Nephron progenitor cell (in vitro differentiated cells): ENCODE results near the gene IMPA2.
"Not testable (repeated sequence)": the region's sequence is repeated elsewhere in the genome, so short reads cannot be mapped to it uniquely, and the experiment has no call there.

Experiments used
- DNase-seq: peaks from one replicate; pipeline ENCODE4 v3.0.0; 2021
- H3K27ac Mint-ChIP-seq: 2 replicates; pipeline ENCODE4 v1.8.0; 2021; ENCODE audit warnings: mild to moderate bottlenecking, moderate library complexity, mixed read lengths
- H3K27me3 Mint-ChIP-seq: 2 replicates; pipeline ENCODE4 v1.8.0; 2021; ENCODE audit warnings: mild to moderate bottlenecking, low read depth, mixed read lengths; ENCODE audit not compliant: poor library complexity
- H3K36me3 Mint-ChIP-seq: 2 replicates; pipeline ENCODE4 v1.8.0; 2021; ENCODE audit warnings: low read depth, mixed read lengths
- H3K4me1 Mint-ChIP-seq: 2 replicates; pipeline ENCODE4 v1.8.0; 2021; ENCODE audit warnings: mixed read lengths
- H3K4me3 Mint-ChIP-seq: 2 replicates; pipeline ENCODE4 v1.8.0; 2021; ENCODE audit warnings: mild to moderate bottlenecking, moderate library complexity, mixed read lengths
- H3K9me3 Mint-ChIP-seq: 2 replicates; pipeline ENCODE4 v1.8.0; 2021; ENCODE audit warnings: mild to moderate bottlenecking, moderate library complexity, mixed read lengths
- CTCF ChIP-seq: fragments of 200-600 bp; sonication (generic); IDR thresholded peaks from 2 replicates; pipeline ENCODE4 v1.5.0; 2021; ENCODE audit warnings: antibody characterized with exemption

IMPA2 gene

GRCh38 chr18:11944786-11945185, 36.5 kb upstream of the IMPA2 start:
- Mint-ChIP-seq H3K4me3 (no peak overlapping the region), H3K4me1 (peaks cover 34% of the 10 kb centered on the region), H3K27ac (no peak overlapping the region), H3K27me3 (peaks cover 2% of the 10 kb centered on the region), H3K36me3 (no peaks in the 10 kb centered on the region), H3K9me3 (no peaks in the 10 kb centered on the region)
- no peak for TF ChIP-seq CTCF
- no peak for DNase-seq

GRCh38 chr18:11945834-11946659, 35.3 kb upstream of the IMPA2 start:
- peak overlapping the region; percentile 58 for H3K4me3 Mint-ChIP-seq
- peak overlapping the region; percentile 60 for H3K27ac Mint-ChIP-seq
- peaks cover 40% of the 10 kb centered on the region for H3K4me1 Mint-ChIP-seq
- H3K9me3 Mint-ChIP-seq, DNase-seq, H3K27me3 Mint-ChIP-seq, H3K36me3 Mint-ChIP-seq: not testable (repeated sequence)

- Mint-ChIP-seq H3K9me3 (no peaks in the 10 kb centered on the region), H3K4me1 (peaks cover 46% of the 10 kb centered on the region), H3K4me3 (peak overlapping the region; percentile 58), H3K36me3 (no peaks in the 10 kb centered on the region), H3K27me3 (peaks cover 2% of the 10 kb centered on the region), H3K27ac (peak overlapping the region; percentile 60)
- DNase-seq: no peak
- no peak for TF ChIP-seq CTCF
Observed at GRCh38 chr18:11946756-11947155, 34.6 kb upstream of the IMPA2 start.

GRCh38 chr18:11947214-11948191, 33.8 kb upstream of the IMPA2 start:
- Mint-ChIP-seq H3K27me3 (peaks cover 5% of the 10 kb centered on the region), H3K4me3 (peak overlapping the region; percentile 81), H3K27ac (no peak overlapping the region), H3K4me1 (peaks cover 53% of the 10 kb centered on the region), H3K9me3 (no peaks in the 10 kb centered on the region), H3K36me3 (no peaks in the 10 kb centered on the region)
- peak; percentile 72 for DNase-seq
- TF ChIP-seq CTCF: no peak

- TF ChIP-seq CTCF: no peak
- H3K4me3 Mint-ChIP-seq: peak overlapping the region; percentile 35
- peaks cover 5% of the 10 kb centered on the region for H3K27me3 Mint-ChIP-seq
- no peaks in the 10 kb centered on the region for H3K36me3 Mint-ChIP-seq
- H3K27ac Mint-ChIP-seq: no peak overlapping the region
- H3K9me3 Mint-ChIP-seq: no peaks in the 10 kb centered on the region
- DNase-seq: no peak
- peaks cover 53% of the 10 kb centered on the region for H3K4me1 Mint-ChIP-seq
Observed at GRCh38 chr18:11948852-11949523, 32.3 kb upstream of the IMPA2 start.

GRCh38 chr18:11950824-11951223, 30.5 kb upstream of the IMPA2 start:
- Mint-ChIP-seq H3K4me1 (peaks cover 63% of the 10 kb centered on the region), H3K27me3 (peaks cover 5% of the 10 kb centered on the region), H3K36me3 (no peaks in the 10 kb centered on the region), H3K9me3 (no peaks in the 10 kb centered on the region), H3K4me3 (no peak overlapping the region), H3K27ac (no peak overlapping the region)
- no peak for TF ChIP-seq CTCF
- no peak for DNase-seq
